K562 (cell line): Measurements from ENCODE around the gene IGIP. TPM values are rescaled to one million over a fixed set of nuclear protein-coding genes. Genes with fewer than 3 reads are reported as not detected.
A peak's percentile ranks its signal among the peaks of the same experiment; 100 is the strongest.

ENCODE experiments used
- CCNT2 ChIP-seq: IDR thresholded peaks from 2 replicates; pipeline ENCODE4 v1.6.1; 2011; ENCODE audit warnings: borderline replicate concordance, low read depth, mild to moderate bottlenecking, moderate library complexity, mixed read lengths, low read length; ENCODE audit not compliant: insufficient read length; ENCODE audit errors: extremely low read depth
- DIDO1 ChIP-seq: fragments of 450-650 bp; IDR thresholded peaks from 2 replicates; pipeline ENCODE4 v1.6.1; 2016; ENCODE audit warnings: low read depth, missing biosample characterization, missing genetic modification characterization
- DNMT1 ChIP-seq: fragments of 450-650 bp; IDR thresholded peaks from 2 replicates; pipeline ENCODE4 v1.6.1; 2016; ENCODE audit warnings: antibody characterized with exemption, mild to moderate bottlenecking
- FOXA3 ChIP-seq, 2 experiments: fragments of 450-650 bp in 1 of 2; sonication (generic) in 1 of 2; formaldehyde crosslinking; IDR thresholded peaks in 1 of 2; conservative IDR thresholded peaks in 1 of 2; 2 replicates each; pipeline versions ENCODE4 v1.4.0 to v1.8.0; 2020 to 2022; ENCODE audit warnings: mild to moderate bottlenecking in 2 of 2, missing genetic modification reagents in 1 of 2
- FOXM1 ChIP-seq, 2 experiments: fragments of 450-650 bp in 1 of 2; sonication (generic) in 1 of 2; formaldehyde crosslinking in 1 of 2; IDR thresholded peaks; 2 replicates each; pipeline versions ENCODE4 v1.6.1 to v1.9.0; 2017 to 2022; ENCODE audit warnings: low read depth in 2 of 2, mild to moderate bottlenecking in 2 of 2, missing genetic modification reagents in 1 of 2, moderate library complexity in 1 of 2
- ILF3 ChIP-seq: fragments of 450-650 bp; IDR thresholded peaks from 2 replicates; pipeline ENCODE4 v1.6.1; 2018; ENCODE audit warnings: antibody characterized with exemption, mild to moderate bottlenecking, moderate library complexity, borderline replicate concordance
- KAT8 ChIP-seq: fragments of 450-650 bp; IDR thresholded peaks from 2 replicates; pipeline ENCODE4 v1.6.1; 2016; ENCODE audit warnings: low read depth, mild to moderate bottlenecking
- KDM4B ChIP-seq, 2 experiments: fragments of 450-650 bp in 1 of 2; sonication (generic) in 1 of 2; IDR thresholded peaks; 2 replicates each; pipeline ENCODE4 v1.6.1; 2016 to 2017; ENCODE audit warnings: borderline replicate concordance in 2 of 2, antibody characterized with exemption in 1 of 2, low read depth in 1 of 2, mild to moderate bottlenecking in 1 of 2
- MAFK ChIP-seq: IDR thresholded peaks from 2 replicates; pipeline ENCODE4 v1.6.1; 2011; ENCODE audit warnings: low read length, improper control_type of control experiment
- MTA2 ChIP-seq: fragments of 450-650 bp; IDR thresholded peaks from 2 replicates; pipeline ENCODE4 v1.6.1; 2016; ENCODE audit warnings: low read depth
- NBN ChIP-seq: fragments of 450-650 bp; IDR thresholded peaks from 2 replicates; pipeline ENCODE4 v1.6.1; 2016; ENCODE audit warnings: low read depth, mild to moderate bottlenecking
- NEUROD1 ChIP-seq: fragments of 150-350 bp; IDR thresholded peaks from 2 replicates; pipeline ENCODE4 v1.6.1; 2014; ENCODE audit warnings: borderline replicate concordance, low read length, low read depth; ENCODE audit not compliant: partially characterized antibody
- NFIC ChIP-seq: fragments of 450-650 bp; IDR thresholded peaks from 2 replicates; pipeline ENCODE4 v1.6.1; 2017; ENCODE audit warnings: mild to moderate bottlenecking, inconsistent platforms
- NR3C1 ChIP-seq: sonication (generic); formaldehyde crosslinking; IDR thresholded peaks from 2 replicates; pipeline ENCODE4 v1.8.1; 2022; ENCODE audit warnings: missing genetic modification reagents
- SIRT6 ChIP-seq: IDR thresholded peaks from one replicate; pipeline ENCODE4 v1.6.1; 2012; ENCODE audit warnings: low read depth, mild to moderate bottlenecking, control low read depth, inconsistent platforms, low read length, moderate library complexity
- SNIP1 ChIP-seq: fragments of 450-650 bp; IDR thresholded peaks from 2 replicates; pipeline ENCODE4 v1.7.1; 2017; ENCODE audit warnings: low read depth, mild to moderate bottlenecking
- STAT5B ChIP-seq: fragments of 250-450 bp; sonication (Bioruptor Pico); IDR thresholded peaks from 2 replicates; pipeline ENCODE4 v1.8.0; 2021; ENCODE audit warnings: mild to moderate bottlenecking, inconsistent platforms
- SUPT5H ChIP-seq: fragments of 450-650 bp; IDR thresholded peaks from 2 replicates; pipeline ENCODE4 v1.6.1; 2016
- TBL1XR1 ChIP-seq, 2 experiments: IDR thresholded peaks; 2 replicates each; pipeline ENCODE4 v1.6.1; 2012; ENCODE audit warnings: improper control_type of control experiment in 2 of 2, low read length in 2 of 2, mild to moderate bottlenecking in 1 of 2
- TRIM28 ChIP-seq: fragments of 450-650 bp; IDR thresholded peaks from 2 replicates; pipeline ENCODE4 v1.6.1; 2017
- ZNF217 ChIP-seq: sonication (generic); formaldehyde crosslinking; IDR thresholded peaks from 2 replicates; pipeline ENCODE4 v1.8.0; 2022; ENCODE audit warnings: mild to moderate bottlenecking, missing genetic modification reagents
- ZNF239 ChIP-seq: fragments of 250-450 bp; sonication (Bioruptor Pico); IDR thresholded peaks from 2 replicates; pipeline ENCODE4 v1.4.0; 2020; ENCODE audit warnings: mild to moderate bottlenecking
- ZNF644 ChIP-seq: fragments of 200-800 bp; sonication (Bioruptor generic); IDR thresholded peaks from 2 replicates; pipeline ENCODE4 v1.6.1; 2016; ENCODE audit warnings: low read depth, missing genetic modification characterization, missing compliant biosample characterization
- ZNF778 ChIP-seq: fragments of 450-650 bp; formaldehyde crosslinking; IDR thresholded peaks from 2 replicates; pipeline ENCODE4 v1.4.0; 2020; ENCODE audit warnings: mild to moderate bottlenecking, moderate library complexity
- ZNF780A ChIP-seq: fragments of 250-450 bp; sonication (Bioruptor Pico); IDR thresholded peaks from 2 replicates; pipeline ENCODE4 v1.5.0; 2021; ENCODE audit warnings: mild to moderate bottlenecking
- polyA plus RNA-seq, 8 experiments: library from polyadenylated mRNA; depleted of rRNA in 4 of 8; stranded (reverse) in 5 of 8; unstranded in 3 of 8; fragments of >200 nt; fragmentation: Nextera tagmentation in 2 of 8; fragmentation: Illumina TruSeq in 1 of 8; extraction: Ambion mirVana in 2 of 8; extraction: Trizol in 1 of 8; gene quantifications; 2 replicates each; pipeline versions ENCODE4 v1.2.1 to v1.2.3, GENCODE V29; 2011 to 2014; ENCODE audit warnings: inconsistent platforms in 1 of 8, missing spikeins in 1 of 8
- total RNA-seq, 7 experiments: library from RNA; depleted of rRNA in 6 of 7; stranded (reverse); fragments of >200 nt in 6 of 7; fragmentation: Illumina TruSeq in 2 of 7; extraction: Trizol in 2 of 7; gene quantifications; 2 replicates each; pipeline versions ENCODE4 v1.2.1 to v1.2.3, GENCODE V29; 2011 to 2021; ENCODE audit warnings: low replicate concordance in 1 of 7
- TF ChIP-seq, protein P1 (sequence below): fragments of 200-800 bp; sonication (Bioruptor generic); IDR thresholded peaks from 2 replicates; pipeline ENCODE4 v1.6.1; 2017; ENCODE audit warnings: missing genetic modification characterization, missing compliant biosample characterization
- TF ChIP-seq, protein P2 (sequence below): fragments of 450-650 bp; IDR thresholded peaks from 2 replicates; pipeline ENCODE4 v1.6.1; 2014; ENCODE audit warnings: low read depth, mild to moderate bottlenecking, moderate library complexity, borderline replicate concordance
- TF ChIP-seq, protein P3 (sequence below): fragments of 250-450 bp; sonication (Bioruptor Pico); IDR thresholded peaks from 2 replicates; pipeline ENCODE4 v1.8.0; 2022; ENCODE audit warnings: moderate library complexity, mild to moderate bottlenecking, inconsistent platforms

Gene IGIP
- total and polyA plus RNA-seq, 9 of the 15 experiments (the other 6 are each of a cell fraction or from before 2014, with no cell fraction given), result 0.52 to 1.6 (median 1.2) TPM

DNA sequence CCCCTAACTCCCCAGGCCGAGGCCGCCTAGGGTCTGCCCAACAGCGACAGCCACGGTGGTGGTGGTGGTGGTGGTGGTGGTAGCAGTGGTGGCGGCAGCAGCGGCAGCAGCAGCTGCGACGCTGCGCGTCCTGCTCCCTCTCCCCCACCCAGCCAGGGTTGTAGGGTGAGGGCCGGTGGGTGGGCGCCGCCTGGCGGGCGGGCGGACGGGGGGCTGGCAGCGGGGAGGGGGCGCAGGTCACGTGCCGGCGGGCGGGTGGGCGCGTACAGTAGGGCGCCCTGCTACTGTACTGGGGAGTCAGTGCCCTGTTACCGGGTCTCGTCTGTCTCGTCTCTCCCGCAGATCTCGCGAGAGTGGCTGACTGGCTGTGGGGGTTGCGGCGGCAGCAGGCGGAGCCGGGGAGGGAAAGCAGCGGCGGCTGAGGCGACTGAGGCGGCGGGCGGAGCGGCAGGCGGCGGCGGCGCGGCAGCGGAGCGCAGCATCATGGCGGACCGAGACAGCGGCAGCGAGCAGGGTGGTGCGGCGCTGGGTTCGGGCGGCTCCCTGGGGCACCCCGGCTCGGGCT is 12.0 kb upstream of the IGIP start, which contains the start of gene PURA (continued):
- no peak for TF ChIP-seq NBN
- TF ChIP-seq DNMT1, result no peak
- TF ChIP-seq MAFK, result no peak
- no peak for TF ChIP-seq TBL1XR1 (IDR thresholded peaks at IDR 0.05; ENCODE audit: low read length in 2 of 2)
- TF ChIP-seq, protein P1, sequence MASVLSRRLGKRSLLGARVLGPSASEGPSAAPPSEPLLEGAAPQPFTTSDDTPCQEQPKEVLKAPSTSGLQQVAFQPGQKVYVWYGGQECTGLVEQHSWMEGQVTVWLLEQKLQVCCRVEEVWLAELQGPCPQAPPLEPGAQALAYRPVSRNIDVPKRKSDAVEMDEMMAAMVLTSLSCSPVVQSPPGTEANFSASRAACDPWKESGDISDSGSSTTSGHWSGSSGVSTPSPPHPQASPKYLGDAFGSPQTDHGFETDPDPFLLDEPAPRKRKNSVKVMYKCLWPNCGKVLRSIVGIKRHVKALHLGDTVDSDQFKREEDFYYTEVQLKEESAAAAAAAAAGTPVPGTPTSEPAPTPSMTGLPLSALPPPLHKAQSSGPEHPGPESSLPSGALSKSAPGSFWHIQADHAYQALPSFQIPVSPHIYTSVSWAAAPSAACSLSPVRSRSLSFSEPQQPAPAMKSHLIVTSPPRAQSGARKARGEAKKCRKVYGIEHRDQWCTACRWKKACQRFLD (CRISPR knock-in tag), result no peak
- TF ChIP-seq NFIC, result no peak
- TF ChIP-seq SUPT5H, result no peak
- no peak for TF ChIP-seq ILF3
- TF ChIP-seq NEUROD1, result peak; percentile 61
- TF ChIP-seq CCNT2, result peak; percentile 68
- no peak for TF ChIP-seq ZNF217 (CRISPR knock-in tag)
- TF ChIP-seq SIRT6, result no peak
- TF ChIP-seq KDM4B (IDR thresholded peaks at IDR 0.05; ENCODE audit: borderline replicate concordance in 2 of 2, low read depth in 1 of 2), result no peak
- TF ChIP-seq STAT5B (CRISPR knock-in tag), result no peak
- TF ChIP-seq ZNF644, result no peak
- no peak for TF ChIP-seq MTA2
- no peak for TF ChIP-seq KAT8
- TF ChIP-seq, protein P2, sequence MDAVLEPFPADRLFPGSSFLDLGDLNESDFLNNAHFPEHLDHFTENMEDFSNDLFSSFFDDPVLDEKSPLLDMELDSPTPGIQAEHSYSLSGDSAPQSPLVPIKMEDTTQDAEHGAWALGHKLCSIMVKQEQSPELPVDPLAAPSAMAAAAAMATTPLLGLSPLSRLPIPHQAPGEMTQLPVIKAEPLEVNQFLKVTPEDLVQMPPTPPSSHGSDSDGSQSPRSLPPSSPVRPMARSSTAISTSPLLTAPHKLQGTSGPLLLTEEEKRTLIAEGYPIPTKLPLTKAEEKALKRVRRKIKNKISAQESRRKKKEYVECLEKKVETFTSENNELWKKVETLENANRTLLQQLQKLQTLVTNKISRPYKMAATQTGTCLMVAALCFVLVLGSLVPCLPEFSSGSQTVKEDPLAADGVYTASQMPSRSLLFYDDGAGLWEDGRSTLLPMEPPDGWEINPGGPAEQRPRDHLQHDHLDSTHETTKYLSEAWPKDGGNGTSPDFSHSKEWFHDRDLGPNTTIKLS, result no peak
- no peak for TF ChIP-seq ZNF780A (CRISPR knock-in tag)
- TF ChIP-seq TRIM28, result no peak
- TF ChIP-seq ZNF239 (CRISPR knock-in tag), result no peak
- TF ChIP-seq FOXA3 (CRISPR knock-in tag; conservative IDR thresholded peaks at IDR 0.05 in 1 of 2, IDR thresholded peaks at IDR 0.05 in 1 of 2), result no peak
- no peak for TF ChIP-seq FOXM1 (IDR thresholded peaks at IDR 0.05; ENCODE audit: low read depth)
- no peak for TF ChIP-seq FOXM1 (CRISPR knock-in tag; IDR thresholded peaks at IDR 0.05; ENCODE audit: low read depth)
- no peak for TF ChIP-seq DIDO1
- no peak for TF ChIP-seq ZNF778 (CRISPR knock-in tag)
- TF ChIP-seq SNIP1, result no peak
- TF ChIP-seq, protein P3, sequence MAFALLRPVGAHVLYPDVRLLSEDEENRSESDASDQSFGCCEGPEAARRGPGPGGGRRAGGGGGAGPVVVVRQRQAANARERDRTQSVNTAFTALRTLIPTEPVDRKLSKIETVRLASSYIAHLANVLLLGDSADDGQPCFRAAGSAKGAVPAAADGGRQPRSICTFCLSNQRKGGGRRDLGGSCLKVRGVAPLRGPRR (CRISPR knock-in tag), result no peak
- TF ChIP-seq NR3C1, result no peak
